Fibroblast of lung (primary cell): ENCODE data around the gene SLC25A42.

Experiments
- CTCF ChIP-seq, 2 donors: IDR thresholded peaks in 1 of 2; conservative IDR thresholded peaks in 1 of 2; 1 replicate in 1 of 2; 2 replicates in 1 of 2; pipeline ENCODE4 v1.5.1; 2011 to 2012; ENCODE audit warnings: low read length in 2 of 2, control low read depth in 1 of 2, inconsistent platforms in 1 of 2, low read depth in 1 of 2, mild to moderate bottlenecking in 1 of 2
- EZH2 ChIP-seq: IDR thresholded peaks from 2 replicates; pipeline ENCODE4 v1.5.1; 2012; ENCODE audit warnings: low read length, control low read depth, mild to moderate bottlenecking; ENCODE audit errors: missing control alignments

DNA sequence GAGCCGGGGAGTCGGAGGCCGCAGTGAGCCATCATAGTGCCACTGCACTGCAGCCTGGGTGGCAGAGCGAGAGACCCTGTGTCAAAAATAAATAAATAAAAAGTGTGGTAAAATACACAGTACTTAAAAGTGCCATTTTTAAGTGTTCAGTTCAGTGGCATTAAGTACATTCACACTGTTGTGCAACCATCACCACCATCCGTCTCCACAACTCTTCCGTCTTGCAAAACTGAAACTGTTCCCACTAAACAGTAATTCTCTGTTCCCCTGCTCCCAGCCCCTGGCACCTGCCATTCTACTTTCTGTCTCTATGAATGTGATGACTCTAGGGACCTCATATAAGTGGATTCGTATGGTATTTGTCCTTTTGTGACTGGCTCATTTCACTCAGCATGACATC lies 13.3 kb downstream of the SLC25A42 start:
- TF ChIP-seq CTCF (conservative IDR thresholded peaks at IDR 0.05 in 1 of 2, IDR thresholded peaks at IDR 0.05 in 1 of 2; ENCODE audit: low read depth in 1 of 2, low read length in 2 of 2) (no peak), EZH2 (no peak)
